HG03442 (cell line): Measurements from ENCODE around the gene TNIP1.

Source experiments
- ATAC-seq: cut with Tn5 transposase; IDR thresholded peaks from one replicate; pipeline ENCODE4 v1.9.1; 2021; ENCODE audit warnings: mild to moderate bottlenecking, moderate library complexity; ENCODE audit not compliant: unreplicated experiment

The TNIP1 gene

DNA sequence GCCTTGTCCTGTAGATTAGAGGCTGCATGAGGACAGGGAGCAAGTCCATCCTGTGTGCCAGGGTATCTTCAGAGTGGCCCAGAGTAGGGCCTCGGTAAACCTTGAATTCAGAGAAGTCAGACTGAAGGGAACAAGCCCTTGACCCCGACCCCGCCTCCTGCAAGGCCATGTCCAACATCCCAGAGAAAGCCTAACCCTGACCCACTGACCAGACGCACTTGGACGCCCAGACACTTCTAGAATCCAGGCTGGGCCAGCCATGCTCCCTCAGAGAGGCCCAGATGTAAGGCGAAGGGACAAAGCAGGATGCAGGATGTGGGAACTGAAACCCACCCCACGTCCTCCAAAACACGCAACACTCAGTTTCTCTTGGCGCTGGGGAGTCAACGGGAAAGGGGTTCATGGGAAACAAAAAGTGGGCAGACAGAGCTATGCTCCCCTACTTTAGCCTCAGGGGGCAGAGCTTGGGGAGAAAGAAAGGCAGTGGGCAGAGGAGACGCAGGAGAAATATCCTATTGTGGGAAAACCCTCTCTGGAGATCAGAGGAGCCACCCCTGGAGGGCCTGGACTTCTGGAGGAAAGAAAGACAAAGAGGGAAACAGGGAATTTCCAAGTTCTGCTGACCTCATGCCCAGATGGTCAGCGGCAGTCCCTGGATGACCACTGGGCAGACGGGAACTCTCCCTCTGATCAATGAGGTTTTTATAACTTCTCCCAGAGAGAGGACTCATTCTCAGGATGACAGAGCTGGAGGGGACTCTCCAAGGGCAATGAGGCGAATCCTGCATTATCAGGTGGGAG is 13.0 kb downstream of the TNIP1 start:
- peak; percentile 4 for ATAC-seq

DNA sequence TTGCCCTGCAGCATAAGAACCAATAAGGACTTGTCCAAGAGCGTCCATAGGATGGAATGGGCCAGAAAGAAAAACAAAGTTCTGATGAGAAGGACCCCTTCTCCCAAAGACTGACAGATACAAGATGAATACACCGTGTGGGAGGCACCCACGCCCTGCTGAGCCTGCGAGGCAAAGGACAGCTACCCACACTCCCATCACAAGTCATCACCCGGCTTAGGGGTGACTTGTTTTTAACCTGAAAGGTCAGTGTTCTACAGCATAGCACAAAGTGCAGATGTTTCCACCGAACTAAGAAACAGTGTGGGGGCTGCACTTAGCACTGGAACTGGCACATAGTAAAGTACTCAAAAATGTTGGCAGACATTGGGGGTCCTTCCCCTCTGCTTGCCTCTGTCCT is 13.9 kb downstream of the TNIP1 start:
- ATAC-seq, result no peak

DNA sequence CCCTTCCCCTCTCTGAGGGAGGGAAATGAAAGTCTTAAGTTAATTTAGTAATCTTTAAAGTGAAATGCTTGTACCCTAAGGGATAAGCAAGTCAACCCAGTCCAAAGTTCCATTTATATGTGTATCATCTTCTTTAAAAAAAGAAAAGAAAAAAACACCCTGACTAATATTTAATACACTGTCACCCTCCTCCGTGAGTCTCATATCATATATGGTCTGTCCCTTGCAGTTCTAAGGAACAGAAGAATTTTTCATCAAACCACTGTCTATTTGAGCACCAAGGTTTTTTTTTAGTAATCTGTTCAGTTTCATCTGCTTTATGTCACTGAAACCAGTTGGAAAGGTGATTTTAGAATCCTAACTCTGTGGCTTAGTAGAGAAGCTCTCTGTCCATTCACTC is 15.2 kb downstream of the TNIP1 start:
- no peak for ATAC-seq

DNA sequence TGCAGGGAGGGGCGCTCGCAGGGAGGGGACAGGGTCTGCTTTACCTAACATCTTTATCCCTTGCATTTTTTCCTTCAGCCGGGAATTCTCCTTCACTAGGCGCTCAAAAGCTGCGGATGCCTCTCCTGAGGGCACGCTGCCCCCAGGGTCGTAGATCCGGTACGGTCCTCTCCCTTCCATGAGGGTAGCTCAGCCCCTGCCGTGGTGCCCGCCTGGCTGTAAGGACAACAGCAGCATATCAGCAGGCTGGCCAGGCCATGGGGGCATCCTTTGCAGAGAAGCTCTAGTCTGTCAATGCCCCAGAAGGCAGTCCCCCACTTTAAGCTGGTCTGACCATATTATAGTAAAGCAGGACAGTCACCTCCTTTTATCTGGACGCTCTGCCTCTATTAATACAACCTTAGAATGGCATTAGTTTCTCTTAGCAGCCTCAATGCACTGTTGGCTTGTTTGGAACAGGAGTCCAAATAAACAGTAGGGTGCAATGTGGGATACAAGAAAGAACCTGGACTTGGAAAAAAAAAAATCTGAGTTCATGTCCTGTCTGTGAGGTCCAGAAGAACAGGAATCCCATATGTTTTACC is 15.8 kb downstream of the TNIP1 start:
- no peak for ATAC-seq

DNA sequence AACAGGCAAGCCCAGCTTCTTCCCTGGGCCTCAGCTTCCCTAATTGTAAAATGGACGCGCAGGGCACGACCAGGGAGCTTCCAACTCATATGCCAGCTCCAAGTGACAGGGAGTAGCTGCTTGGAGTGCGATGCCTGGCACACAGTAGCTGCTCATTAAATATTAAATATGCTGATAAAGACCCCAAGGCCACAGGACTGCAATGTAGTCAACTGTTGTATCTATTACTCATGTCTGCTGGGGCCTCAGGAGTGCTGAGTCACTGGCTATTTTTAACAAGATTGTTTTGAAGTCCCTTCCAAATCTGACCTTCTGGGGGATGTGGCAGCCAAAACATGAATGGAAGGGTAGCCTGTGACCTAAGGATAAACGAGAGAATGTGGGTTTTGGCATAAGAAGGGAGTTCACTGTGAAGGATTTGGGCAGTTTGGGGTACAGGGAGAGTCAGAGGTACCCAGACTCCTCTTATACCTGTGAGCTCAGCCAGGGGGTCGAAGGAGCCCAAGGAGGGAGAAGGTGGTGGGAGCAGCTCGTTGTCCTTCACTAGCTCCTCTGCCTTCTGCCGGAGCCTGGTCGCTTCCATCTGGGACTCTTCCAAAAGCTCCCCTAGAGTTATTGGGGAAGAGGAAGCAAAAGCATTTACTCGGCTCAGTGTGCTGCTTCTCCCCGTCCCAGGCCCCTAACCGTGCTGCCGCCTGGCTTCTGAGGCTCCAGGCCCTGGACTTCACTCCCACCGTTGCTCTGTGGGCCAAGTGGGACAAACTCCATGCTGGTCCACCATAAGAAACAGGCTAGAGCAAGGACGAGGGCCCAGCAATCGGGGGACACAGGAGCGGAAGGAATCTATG is 17.5 kb downstream of the TNIP1 start:
- no peak for ATAC-seq

DNA sequence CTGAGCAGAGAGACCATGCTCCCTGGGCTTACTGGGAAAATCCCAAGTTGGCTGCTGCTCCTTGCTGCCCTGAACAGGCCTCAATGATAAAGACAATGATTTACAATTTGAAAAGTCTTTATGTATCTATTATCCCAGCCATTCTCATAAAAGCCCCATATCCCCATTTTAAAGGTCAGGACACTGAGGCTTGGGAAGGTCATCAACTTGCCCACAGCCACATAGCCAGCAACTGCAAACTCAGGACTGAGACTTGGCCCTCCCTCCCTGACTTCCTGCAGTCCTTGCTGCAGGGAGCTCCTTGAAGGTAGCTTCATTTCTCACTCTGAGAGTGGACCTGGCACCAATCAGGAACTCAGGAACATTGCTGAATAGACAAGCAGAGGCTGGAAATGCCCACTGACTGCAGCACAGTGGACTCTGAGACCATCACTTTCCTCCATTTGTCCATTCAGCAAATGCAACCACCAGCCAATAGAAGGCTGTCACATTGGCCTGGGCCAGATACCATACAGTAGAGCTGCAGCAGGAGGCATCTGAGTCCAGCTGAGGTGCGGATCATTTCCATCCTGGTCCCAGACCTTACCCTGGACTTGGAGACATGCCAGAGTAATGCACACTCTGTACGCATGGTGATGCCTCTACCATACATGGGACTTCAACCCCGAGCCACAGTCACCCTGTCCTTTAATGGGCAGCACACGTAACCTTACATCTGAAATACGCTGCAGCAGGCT is 18.3 kb downstream of the TNIP1 start:
- no peak for ATAC-seq

DNA sequence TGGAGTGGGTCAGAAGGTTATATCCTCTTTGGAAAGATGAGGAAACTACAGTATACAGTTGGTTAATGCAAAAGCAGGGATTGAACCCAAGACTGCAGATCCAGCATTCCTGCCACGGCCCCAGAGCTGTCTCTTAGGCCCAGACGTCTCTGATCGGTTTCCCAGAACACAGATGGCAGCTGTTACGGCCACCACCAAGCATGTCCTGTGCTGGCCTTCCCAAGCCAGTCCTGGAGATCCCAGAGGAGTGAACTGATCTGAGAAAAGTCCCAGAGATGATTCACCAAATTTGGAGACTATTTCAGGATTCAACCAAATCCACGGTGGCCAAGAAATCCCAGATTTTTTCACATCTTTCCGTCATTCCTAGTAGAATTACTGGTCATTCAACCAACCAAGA is 20.1 kb downstream of the TNIP1 start:
- no peak for ATAC-seq

DNA sequence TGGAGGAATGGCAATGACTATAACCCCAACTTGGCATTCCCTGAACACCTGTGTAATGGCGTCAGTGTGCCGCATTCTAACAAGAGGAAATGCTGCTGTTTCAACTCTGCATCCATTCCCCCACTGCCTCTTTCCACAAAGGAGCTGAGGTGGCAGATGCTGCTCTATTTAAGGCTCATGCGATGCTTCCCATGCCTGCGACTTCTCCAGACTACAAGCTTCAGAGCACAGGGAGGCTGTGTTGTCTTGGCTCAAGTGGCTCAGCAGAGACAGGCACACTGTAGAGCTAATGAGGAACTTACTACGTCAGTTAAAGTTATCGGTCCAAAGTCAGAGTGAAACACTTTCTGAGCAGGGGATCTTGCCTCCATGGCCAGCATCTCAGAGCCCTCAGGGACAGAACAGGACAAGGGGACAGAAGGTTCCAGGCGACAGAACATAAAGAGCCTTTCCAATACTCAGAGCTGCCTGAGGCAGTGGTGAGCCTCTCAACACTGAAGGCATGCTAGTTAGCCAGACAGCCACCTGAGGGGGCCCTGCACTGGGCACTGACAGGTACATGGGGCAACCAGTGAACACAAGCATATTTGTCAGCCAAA is 21.8 kb downstream of the TNIP1 start:
- no peak for ATAC-seq

DNA sequence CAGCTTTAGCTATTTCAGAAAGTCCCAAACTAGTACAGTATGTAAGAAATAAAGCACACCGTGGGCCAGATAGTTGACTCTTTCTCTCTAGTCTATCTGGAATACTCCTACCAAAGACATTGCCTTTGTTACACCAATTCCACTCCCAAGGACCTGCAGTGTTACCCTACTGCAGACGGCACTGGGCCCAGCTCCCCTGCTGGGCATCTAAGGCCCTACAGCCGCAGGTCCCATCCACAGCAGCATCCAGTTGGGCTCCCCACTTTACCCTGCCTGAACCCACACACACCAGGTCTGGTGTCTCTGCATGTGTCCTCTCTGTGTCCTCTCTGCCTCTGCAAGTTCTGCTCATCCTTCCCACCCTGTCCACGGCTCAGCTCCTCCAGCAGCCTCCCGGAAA is 22.5 kb downstream of the TNIP1 start:
- no peak for ATAC-seq

DNA sequence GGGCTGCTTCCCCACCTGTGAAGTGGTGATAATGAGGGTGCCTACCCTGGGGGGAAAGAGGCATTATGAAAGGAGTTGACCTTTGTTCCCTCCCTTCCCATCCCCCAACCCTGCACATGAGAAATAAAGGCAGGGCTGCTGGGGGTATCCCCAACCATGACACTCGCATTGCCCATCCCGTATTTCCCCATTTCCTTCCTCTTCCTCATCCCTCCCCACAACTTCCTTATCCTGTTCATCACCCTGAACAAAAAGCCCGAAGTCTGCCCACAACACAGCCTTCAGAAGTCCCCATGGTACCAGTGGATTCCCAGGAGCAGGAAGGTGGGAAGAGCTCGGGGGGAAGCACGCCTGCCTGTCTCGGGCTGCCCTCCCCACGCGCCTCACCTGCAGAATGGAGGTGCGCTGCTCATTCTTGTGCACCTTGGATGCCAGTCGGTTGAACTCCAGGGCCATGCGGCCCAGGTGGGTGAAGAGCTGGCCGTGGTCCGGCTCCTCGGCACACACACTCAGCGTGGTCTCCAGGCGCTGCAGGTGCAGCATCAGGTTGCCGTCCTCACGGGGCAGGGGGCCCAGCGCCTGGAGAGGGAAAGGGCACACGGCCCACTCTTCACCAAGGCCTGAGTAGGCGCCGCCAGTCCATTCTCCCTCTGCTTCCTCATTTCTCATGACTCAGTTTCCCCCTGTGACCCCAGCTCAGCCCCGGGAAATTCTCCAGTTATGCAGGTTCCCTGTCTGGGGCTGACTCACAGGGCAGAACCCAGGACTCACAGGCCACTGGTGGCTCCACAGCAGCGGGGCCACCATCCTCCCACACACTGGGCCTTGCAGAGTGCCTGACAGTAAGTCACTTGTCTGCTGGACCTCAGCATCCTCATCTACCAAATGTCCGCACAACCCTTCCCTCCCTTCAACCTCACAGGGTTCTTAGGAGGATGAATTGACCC is 24.2 kb downstream of the TNIP1 start:
- no peak for ATAC-seq

DNA sequence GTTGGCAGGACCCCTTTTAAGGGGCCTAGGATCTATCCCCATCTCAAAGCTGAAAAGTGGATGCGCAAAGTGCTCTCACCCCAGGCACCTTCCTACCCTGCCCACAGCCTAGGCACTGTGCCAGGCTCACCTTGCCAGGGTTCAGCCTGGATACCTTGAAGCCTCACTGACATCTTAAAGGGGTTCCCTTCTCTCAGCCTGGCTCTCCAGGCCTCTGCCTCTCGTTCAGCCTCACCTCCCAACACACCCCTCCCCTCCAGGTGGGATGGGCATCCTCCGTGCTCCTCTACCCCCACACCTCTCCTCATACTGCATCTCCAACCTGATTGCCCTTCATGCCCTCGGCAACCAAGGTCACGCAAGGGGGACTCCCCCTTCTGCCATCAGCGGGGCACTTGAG is 25.5 kb downstream of the TNIP1 start:
- no peak for ATAC-seq

DNA sequence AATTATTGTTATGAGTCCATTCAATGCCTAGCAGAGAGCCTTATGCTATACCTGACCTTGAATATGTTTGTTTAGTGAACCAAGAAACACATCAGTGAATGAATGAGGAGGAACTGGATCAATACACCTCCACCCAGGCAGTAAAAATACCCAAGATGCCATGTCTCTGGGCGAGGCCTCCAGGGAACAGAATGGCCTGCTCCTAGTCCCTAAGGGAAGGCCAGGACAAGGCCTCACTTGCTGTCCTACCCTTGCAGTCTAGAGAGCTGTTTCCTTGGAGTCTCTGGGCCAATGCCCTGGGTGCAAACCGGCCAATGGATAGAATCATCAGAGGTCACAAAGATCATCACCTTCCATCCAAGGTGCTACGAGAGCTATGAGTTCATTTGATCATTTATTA is 26.1 kb downstream of the TNIP1 start:
- ATAC-seq, result no peak

DNA sequence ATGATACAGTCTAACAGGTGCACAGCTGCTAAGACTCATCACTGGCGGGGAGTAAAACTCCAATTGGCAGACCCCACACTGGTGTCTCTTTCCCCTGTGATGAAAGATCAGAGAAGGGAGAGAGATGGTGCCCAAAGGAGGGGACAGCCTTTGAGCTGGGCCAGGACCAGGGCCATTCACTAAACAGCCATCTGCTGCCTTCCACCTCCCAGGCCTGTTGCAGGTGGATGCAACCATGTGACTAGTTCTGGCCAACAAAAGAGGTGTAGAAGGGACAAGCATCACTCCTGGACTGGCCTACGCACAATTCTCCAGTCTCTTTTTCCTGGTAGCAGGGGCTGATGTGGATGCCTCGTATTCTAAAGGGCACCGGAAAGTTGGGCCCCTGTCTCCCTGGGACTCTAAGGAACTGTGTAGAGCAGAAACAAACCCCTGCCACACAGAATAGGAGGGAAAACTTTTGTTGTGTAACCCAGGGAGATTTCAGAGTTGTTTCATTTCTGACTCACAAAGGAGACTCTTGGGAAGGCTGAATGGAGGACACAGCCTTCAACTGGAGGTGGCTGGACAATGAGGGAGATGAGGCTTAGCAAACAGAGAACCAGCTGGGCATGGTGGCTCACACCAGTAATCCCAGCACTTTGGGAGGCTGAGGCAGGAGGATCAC is 26.9 kb downstream of the TNIP1 start:
- no peak for ATAC-seq

DNA sequence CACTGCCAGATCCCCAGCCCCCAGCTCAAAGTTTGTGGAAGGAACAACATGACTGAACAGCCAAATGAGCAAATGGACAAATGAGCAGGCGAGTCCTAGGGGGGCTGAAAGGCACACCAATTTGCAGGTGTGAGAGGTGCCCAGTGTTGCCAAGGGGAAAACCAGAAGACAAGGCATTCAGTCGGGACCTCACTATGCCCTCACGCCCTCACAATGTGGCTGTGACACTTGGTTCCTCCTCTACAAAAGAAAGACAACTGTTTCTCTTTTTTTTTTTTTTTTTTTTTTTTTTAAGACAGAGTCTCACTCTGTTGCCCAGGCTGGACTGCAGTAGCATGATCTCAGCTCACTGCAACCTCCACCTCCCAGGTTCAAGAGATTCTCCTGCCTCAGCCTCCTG is 28.0 kb downstream of the TNIP1 start:
- ATAC-seq, result no peak

DNA sequence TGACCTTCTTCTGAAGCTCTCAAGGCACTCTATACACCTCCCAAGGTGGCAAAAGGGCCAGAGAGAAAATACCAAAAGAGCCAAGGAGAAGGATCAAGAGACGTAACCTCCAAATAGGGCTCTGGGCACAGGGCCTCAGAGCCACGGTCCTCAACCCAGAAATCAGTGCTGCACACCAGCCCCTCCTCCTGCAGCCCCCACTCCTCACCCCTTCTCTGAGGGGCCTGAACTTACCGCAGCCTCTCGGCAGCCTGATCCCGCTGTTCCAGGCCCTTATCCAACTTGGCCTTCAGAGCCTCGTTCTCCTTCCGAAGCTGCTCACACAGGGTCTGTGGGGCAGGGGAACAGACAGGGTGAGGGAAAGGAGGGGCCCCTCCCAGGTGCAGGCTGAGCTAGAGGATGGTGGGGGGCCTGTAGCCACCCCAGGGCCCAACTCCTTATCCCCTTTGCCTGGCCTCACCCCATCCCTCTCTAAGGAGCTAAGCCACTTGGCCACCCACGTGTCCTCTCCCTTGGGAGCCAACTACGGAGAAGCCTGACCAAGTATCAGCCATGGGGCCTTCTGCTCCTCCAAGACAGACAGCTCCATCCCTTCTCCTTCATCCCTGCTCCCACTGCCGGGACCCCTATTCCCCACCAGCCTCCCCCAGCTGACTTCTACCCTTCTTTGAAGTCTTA is 28.8 kb downstream of the TNIP1 start:
- no peak for ATAC-seq

DNA sequence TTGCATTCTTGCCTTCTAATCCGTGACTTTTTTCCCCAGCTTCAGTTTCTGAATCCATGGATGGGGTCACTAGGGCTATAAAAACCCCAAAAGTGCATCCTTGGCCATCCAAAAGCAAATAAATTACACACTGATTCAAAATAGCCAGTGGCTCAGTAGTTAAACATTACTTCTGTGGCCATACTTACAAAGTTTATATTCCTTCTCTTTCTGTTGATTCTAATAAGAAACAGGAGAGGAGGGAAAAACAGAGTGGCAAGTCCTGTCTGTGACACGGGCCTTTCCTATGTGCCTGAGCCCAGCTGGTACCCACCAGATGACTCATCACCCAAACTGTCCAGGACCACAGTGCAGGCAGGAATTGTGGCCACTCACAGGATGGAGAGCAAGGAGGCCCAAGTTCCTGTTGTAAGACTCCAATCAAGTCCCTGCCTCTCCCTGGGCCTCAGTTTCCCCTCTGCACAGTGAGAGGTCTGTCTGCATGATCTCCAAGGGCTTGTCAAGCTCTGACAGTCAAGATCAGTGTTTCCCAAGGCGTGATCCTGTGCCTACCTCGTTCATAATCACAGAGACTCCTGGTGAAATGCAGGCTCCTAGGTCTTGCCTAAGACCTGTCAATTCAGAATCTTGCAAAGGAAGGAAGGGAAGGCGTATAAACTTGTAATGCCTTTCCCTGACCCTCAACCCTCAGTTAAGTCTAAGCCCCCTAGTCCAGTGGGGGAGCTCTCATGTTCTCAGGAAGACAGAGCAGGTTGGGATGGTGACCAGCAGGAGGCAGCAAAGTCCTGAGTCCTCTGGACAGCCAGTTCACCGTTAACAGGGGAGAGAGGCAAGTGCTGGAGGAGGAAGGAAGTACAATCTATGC is 29.5 kb downstream of the TNIP1 start:
- peak; percentile 48 for ATAC-seq

DNA sequence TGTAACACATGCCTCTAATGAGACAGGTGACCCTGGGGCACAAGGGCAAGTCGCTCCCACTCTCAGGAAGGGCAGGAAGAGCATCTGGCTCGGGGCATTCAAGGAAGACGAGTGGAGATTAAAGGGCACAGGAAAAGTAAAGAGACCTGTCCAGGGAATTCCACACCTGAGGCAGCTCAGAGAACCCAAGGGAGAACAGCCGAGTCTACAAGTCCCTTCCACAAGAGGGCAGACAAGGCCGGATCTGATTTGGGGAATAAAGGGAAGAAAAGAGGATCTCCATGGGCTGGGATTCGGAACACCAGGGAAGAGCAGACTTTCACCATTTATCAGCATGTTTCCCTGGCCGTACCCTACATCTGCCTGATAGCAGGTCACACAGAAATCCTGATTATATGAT is 32.3 kb downstream of the TNIP1 start:
- no peak for ATAC-seq
